Kidney epithelial cell (primary cell): ENCODE data around the gene LHX4. TPM values are rescaled to one million over a fixed set of nuclear protein-coding genes. Genes with fewer than 3 reads are reported as not detected.

Experiments
- DNase-seq: peaks from one replicate; pipeline ENCODE4 v3.0.0-alpha.2; 2010; ENCODE audit warnings: low read depth
- H3K27me3 ChIP-seq: 2 replicates; pipeline ENCODE4 v1.6.0; 2011; ENCODE audit warnings: low read length; ENCODE audit not compliant: control insufficient read depth, insufficient read depth
- H3K36me3 ChIP-seq: 2 replicates; pipeline ENCODE4 v1.5.1; 2011; ENCODE audit warnings: low read length; ENCODE audit not compliant: control insufficient read depth, insufficient read depth
- H3K4me3 ChIP-seq: 2 replicates; pipeline ENCODE4 v1.5.1; 2011; ENCODE audit warnings: low read depth, mild to moderate bottlenecking, control low read depth, low read length
- CTCF ChIP-seq: IDR thresholded peaks from 2 replicates; pipeline ENCODE4 v1.5.1; 2011; ENCODE audit warnings: mild to moderate bottlenecking, moderate library complexity, low read length, control low read depth, inconsistent platforms; ENCODE audit not compliant: insufficient read depth, poor library complexity, severe bottlenecking
- total RNA-seq: library from RNA; depleted of rRNA; stranded (reverse); fragments of >200 nt; gene quantifications from 2 replicates; pipeline ENCODE4 v1.2.3, GENCODE V29; 2015

LHX4 gene
- total RNA-seq, 1 donor from 2014 or later, result not detected

- DNase-seq, result no peak
- peaks cover 12% of the 10 kb centered on the region for H3K27me3 ChIP-seq
- no peaks in the 10 kb centered on the region for H3K36me3 ChIP-seq
- TF ChIP-seq CTCF, result no peak
- H3K4me3 ChIP-seq, result no peak overlapping the region
Observed at GRCh38 chr1:180253585-180254495, 23.8 kb downstream of the LHX4 start.

- no peak for TF ChIP-seq CTCF
- no peak overlapping the region for H3K4me3 ChIP-seq
- H3K36me3 ChIP-seq, result no peaks in the 10 kb centered on the region
- H3K27me3 ChIP-seq, result peaks cover 18% of the 10 kb centered on the region
- DNase-seq, result no peak
Observed at GRCh38 chr1:180254496-180254819, 24.4 kb downstream of the LHX4 start.

DNA sequence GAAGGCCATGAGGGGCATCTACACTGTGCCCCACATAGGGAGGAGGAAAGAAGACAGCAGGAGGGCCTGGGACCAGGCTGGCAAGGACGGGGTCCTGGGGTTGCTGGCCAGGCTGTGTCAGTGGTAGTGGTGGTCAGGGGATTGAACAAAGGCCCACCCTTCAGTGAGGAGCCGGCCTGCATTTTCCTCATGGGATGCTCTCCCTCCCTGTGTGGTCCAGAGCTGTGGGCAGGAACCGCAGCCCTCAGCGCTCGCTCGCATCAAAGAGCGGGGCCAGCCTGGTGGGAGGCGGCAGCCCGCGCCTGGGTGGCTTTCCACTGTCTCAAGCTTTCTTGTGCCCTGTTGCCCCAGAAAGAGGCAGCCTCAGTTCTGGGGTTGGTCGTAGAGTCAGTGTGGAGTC is 24.8 kb downstream of the LHX4 start:
- no peak for TF ChIP-seq CTCF
- DNase-seq, result no peak
- Histone ChIP-seq H3K36me3 (no peaks in the 10 kb centered on the region), H3K4me3 (no peak overlapping the region), H3K27me3 (peaks cover 22% of the 10 kb centered on the region)

GRCh38 chr1:180255536-180256340 is 25.7 kb downstream of the LHX4 start:
- Histone ChIP-seq H3K36me3 (no peaks in the 10 kb centered on the region), H3K4me3 (no peak overlapping the region), H3K27me3 (peaks cover 30% of the 10 kb centered on the region)
- no peak for TF ChIP-seq CTCF
- no peak for DNase-seq

- Histone ChIP-seq H3K4me3 (no peak overlapping the region), H3K27me3 (peaks cover 31% of the 10 kb centered on the region), H3K36me3 (no peaks in the 10 kb centered on the region)
- DNase-seq, result no peak
- no peak for TF ChIP-seq CTCF
Observed at GRCh38 chr1:180256341-180257027, 26.4 kb downstream of the LHX4 start.
